Right ventricle myocardium superior (tissue), 1 donor: ENCODE results near the gene MVK. TPM values are rescaled to one million over a fixed set of nuclear protein-coding genes. Genes with fewer than 3 reads are reported as not detected.

Source experiments
- ATAC-seq: fragments of 200-7000 bp; cut with Tn5 transposase; one replicate; pipeline ENCODE4 v1.9.1; 2020; ENCODE audit warnings: mild to moderate bottlenecking; ENCODE audit not compliant: poor library complexity
- DNase-seq: peaks from one replicate; pipeline ENCODE4 v3.0.0-alpha.2; 2020
- intact Hi-C: fragments of 100-400 bp; cut with DNase I; formaldehyde crosslinking; loops from one replicate; pipeline ENCODE4 v1.11.2; 2022
- long read RNA-seq: library from polyadenylated mRNA; unstranded; transcript quantifications from one replicate; pipeline ENCODE4 v2.0.0, GENCODE V29; 2021
- total RNA-seq: library from RNA; stranded (reverse); fragmentation: NEBNext Ultra II Directional; extraction: Animal tissue kit (Norgen Biotek cat#: 25700); gene quantifications from one replicate; pipeline ENCODE4 v1.2.1, GENCODE V29; 2021
- donor health status: DM: no; HTN: yes; CAD: no; lungs with severe emphysema.

MVK gene
- total RNA-seq, result 9.4 TPM
- long read RNA-seq, transcript MVK-201 (11 exons, 1,956 nt), result major isoform, 37 of 41 reads
- long read RNA-seq, partial matches to known transcripts, result 2 of 41 reads
- long read RNA-seq, other reads (novel, unspliced or antisense), result 0 of 41 reads

DNA sequence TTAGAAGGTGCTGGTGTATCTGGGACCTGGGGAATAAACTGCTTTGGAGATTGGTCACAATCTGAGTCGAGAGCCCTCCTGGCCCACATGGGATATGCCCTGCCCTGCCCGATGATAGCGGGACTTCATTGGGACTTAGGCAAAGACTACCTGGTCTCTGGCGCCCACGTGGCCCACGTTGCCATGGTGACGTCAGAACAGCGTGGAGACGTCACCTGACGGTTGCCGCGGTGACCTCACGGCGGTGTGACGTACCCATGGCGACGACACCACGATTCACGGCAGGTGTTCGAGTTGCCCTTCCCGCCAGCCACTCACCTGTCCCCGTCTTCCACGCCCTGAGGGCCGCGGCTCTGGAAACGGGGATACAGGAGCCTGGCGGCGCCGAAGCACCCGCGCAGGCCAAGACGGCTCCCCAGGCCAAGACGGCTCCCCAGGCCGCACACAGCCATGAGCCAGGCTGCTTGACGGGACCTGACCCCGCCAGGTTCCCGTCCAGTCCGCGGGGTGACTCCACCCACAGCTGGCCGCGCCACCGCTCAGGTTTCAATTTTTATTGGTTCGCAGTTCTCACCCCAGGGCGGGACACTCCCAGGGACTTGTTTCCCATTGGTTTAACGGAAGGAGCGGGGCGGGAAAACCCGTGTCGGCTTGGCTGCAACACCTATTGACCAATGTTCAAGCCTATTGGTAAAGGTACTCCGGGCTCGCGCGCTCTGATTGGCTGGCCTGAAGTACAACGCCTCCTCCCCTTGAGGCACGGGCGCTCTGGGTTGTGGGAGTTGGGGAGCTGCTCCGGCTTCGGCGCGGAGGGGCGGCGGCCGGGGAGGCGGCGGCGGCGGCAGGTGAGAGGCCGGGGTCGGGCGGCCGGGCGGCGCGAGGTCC, at the start of gene MVK, which contains the start of gene MMAB:
Gene MVK (plus strand): TSS at position 766 of the 885 bp plus-strand sequence. CDS start 1,029 bp downstream, outside the sequence.
Gene MMAB (minus strand): TSS at position 476 of the 885 bp plus-strand sequence. CDS start 24 bp downstream, at position 452.
- DNase-seq (peak; percentile 99), ATAC-seq (peak; percentile 99)
- intact Hi-C loops, result no loop called here

- DNase-seq (no peak), ATAC-seq (no peak)
- intact Hi-C loops, result loop anchor here (5.0 kb wide), 1 partner anchor 73 kb away; no protein-coding TSS in a partner anchor
Measured at GRCh38 chr12:109524466-109525278, 48.9 kb upstream of the MVK start.

DNA sequence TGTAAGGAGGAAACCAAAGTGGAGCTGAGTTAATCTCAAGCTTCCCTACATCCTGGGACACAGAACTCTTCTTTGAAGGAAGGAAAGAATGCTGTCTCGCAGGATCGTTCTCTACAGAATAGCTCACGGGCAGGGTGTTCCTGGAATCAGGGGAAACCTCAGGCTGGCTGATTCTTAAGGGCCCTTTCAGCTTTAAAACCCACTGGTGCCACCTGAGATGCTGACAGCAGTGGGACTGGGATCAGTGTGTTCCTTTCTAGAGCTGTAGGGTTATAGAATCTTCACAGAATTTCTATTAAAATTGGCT, 48.4 kb upstream of the MVK start:
- ATAC-seq (no peak), DNase-seq (no peak)
- intact Hi-C loops, result no loop called here

- intact Hi-C loops, result no loop called here
- ATAC-seq (no peak), DNase-seq (no peak)
Measured at GRCh38 chr12:109527489-109528123, 46.0 kb upstream of the MVK start.

DNA sequence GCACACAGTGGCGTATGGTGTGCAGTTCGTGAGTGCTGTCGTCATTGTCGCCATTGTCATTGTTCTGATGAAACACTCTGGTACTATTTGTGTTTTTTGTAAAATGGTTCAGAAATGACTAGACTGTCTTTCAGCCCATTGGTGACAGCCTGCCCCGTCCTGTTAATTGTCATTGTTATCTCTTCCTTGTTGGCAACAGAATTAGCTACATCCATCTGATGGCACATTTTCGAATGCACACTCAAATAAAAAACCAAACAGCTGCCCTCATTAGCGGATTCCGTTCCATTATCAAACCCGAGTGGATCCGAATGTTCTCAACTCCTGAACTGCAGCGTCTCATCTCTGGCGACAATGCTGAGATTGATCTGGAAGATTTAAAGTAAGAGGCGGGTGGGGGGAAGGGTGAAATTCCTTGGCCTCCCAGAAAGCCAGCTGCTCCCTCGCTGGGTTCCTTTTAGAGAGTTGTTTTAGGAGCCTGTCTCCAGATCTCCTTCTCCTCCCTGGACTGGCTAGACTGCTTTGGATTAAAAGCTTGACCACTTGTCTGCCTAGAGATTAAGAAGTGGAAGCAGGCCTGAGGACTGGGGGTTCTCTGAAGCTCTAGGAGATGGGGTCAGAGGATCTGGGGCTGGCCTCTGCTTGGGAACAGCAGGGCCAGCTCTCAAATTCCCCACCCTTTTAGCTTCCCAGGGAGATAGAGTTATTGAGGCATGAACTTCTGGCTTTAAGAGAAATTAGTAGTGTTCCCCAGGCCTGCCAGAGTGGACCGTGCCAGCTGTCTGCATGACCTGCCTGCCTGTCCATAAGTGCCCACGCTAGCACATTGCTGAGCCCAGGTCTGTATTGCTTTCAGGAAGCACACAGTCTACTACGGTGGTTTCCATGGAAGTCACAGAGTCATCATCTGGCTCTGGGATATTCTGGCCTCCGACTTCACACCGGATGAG, 43.6 kb upstream of the MVK start:
- intact Hi-C loops, result no loop called here
- DNase-seq, result no peak
- no peak for ATAC-seq

GRCh38 chr12:109531411-109531810, 42.2 kb upstream of the MVK start:
- DNase-seq (no peak), ATAC-seq (no peak)
- intact Hi-C loops, result no loop called here

- no peak for DNase-seq
- ATAC-seq, result no peak
Measured at GRCh38 chr12:109532721-109533486, 40.7 kb upstream of the MVK start.

DNA sequence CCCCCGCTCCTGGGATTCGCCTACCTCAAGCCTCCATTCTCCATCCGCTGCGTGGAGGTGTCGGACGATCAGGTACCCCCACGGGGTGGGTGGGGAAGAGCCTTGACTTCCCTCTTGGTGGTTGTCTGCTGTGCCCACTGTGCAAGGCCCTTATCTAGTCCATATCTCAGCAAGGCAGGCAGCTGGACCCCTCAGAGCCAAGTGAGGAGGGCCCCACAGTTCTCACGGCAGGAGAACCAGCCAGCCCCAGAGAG, 40.2 kb upstream of the MVK start:
- DNase-seq, result no peak
- ATAC-seq, result no peak
- intact Hi-C loops, result no loop called here

More at GRCh38 chr12:109532721-109533486, 40.7 kb upstream of the MVK start:
- intact Hi-C loops, result no loop called here

DNA sequence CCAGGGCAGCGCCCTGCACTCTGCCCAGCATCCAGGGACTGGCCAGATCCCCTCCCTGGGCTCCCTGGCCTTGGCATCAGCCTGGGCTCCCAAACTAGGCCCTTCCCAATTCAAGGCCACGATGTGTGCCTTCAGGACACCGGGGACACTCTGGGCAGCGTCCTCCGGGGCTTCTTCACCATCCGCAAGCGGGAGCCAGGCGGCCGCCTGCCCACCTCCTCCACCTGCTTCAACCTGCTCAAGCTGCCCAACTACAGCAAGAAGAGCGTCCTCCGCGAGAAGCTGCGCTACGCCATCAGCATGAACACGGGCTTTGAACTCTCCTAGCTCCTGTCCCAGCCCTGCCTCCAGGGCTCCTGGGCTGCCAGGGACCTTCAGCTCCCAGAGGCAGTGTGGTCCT, 39.1 kb upstream of the MVK start:
- DNase-seq, result no peak
- intact Hi-C loops, result no loop called here
- ATAC-seq, result no peak

- no peak for DNase-seq
- intact Hi-C loops, result no loop called here
- no peak for ATAC-seq
Measured at GRCh38 chr12:109535231-109535862, 38.2 kb upstream of the MVK start.

- no peak for ATAC-seq
- DNase-seq, result no peak
- intact Hi-C loops, result no loop called here
Measured at GRCh38 chr12:109535863-109536250, 37.7 kb upstream of the MVK start.

DNA sequence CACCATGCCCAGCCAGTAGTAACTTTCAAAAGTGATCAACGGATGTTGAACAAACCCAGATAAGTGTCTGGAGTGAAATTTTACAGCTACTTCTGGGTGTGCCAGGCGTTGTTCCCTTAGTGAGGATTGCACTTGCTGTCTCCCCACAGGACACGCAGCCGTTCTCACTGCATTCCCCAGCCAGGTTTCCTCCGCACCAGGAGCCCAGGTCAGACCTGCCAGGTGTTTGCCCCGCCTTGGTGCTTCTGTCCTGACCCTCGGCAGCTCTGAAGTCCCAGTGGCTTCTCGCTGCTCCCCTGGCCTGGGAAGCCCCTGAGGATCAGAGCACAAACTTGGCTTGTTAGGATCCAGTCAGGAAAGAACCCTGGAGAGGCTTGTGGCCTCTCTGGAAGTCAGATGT, 36.5 kb upstream of the MVK start:
- no peak for DNase-seq
- intact Hi-C loops, result no loop called here
- no peak for ATAC-seq

GRCh38 chr12:109538191-109538863, 35.3 kb upstream of the MVK start:
- intact Hi-C loops, result no loop called here
- ATAC-seq, result no peak
- DNase-seq, result no peak

GRCh38 chr12:109539508-109539907, 34.1 kb upstream of the MVK start:
- DNase-seq (no peak), ATAC-seq (no peak)
- intact Hi-C loops, result no loop called here

DNA sequence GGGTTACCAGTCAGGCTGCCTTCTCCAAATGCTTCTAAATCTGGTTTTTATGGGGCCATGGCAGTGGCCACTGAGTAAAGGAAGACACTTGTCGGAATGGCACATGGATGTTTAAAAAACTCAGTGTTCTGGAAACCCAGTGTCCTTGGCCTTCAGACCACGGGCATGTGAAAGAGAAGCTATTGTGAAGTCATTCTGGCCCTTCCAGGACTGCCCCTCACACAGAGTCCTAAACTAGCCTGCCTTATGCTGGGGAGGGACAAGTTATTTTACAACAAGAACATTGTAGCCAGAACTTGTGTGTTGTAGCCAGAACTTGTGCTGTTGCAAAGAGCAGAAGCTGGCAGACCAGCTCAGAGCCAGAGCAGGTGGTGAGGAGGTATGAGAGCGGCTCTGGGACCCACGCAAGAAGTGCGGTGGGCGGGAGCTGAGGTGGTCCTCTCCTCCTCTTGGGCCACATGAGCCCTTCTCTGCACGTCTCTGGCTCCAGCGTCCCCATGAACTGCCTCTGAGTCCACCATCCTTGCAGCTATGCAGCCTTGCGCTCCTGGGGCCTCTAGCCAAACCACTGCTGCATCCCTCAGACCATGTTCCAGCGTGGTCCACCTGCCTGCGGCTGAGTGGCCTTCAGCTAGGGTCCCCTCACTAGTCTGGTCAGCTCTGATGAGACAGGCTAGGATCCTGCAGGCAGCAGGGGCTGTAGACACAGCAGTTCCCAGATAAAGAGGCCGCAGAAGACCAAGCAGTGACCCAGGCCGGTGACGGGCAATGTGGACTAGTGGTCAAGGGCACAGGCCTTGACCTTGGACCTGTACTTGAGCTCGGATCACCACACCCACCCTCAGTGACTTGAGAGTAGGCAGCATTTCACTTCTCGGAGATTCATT, 32.8 kb upstream of the MVK start:
- no peak for ATAC-seq
- intact Hi-C loops, result no loop called here
- DNase-seq, result peak; percentile 22

DNA sequence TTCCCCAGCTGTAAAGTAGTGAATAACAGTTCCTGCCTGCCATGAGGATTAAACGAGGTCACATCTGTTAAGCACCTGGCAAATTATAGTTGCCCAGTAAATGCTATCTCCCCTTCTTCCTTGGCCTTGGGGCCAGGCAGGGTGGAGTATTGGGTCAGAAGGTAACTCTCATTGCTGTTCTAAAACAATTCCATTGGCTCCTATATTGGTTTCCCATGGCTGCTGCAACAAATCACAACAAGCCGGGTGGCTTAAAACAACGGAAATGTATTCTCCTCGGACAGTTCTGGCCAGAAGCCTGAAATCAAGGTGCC, 32.2 kb upstream of the MVK start:
- ATAC-seq (no peak), DNase-seq (no peak)
- intact Hi-C loops, result no loop called here
